ENCODE measurements around the gene WWC2. TPM values are rescaled to one million over a fixed set of nuclear protein-coding genes. Genes with fewer than 3 reads are reported as not detected.

WWC2 gene
- total RNA-seq, 1 experiment from 2014 or later = 39.1 TPM

GRCh38 chr4:183124228-183124627 is 25.2 kb downstream of the WWC2 start:
- POLR2A ChIA-PET = no interaction called here
- Histone ChIP-seq H3K4me1 (ENCODE audit: control insufficient read depth in 1 of 2, insufficient read depth in 2 of 2, low read length in 2 of 2) (no peaks in the 10 kb centered on the region), H3K36me3 (ENCODE audit: control insufficient read depth in 1 of 2, insufficient read depth in 2 of 2, low read length in 2 of 2) (no peaks in the 10 kb centered on the region), H3K27me3 (ENCODE audit: insufficient read depth, low read length) (no peaks in the 10 kb centered on the region), H3K9me3 (ENCODE audit: control insufficient read depth in 1 of 2, insufficient read depth in 1 of 2, low read depth in 1 of 2, low read length in 2 of 2) (no peaks in the 10 kb centered on the region), H3K9me2 (ENCODE audit: insufficient read depth) (no peaks in the 10 kb centered on the region), H3K27ac (ENCODE audit: low read depth, low read length) (no peak overlapping the region), H3K4me3 (replicated peaks in 1 of 2; ENCODE audit: low read depth in 1 of 2, low read length in 2 of 2) (no peak overlapping the region), H4K20me1 (ENCODE audit: insufficient read depth) (peaks cover 19% of the 10 kb centered on the region; the same call in 1 of the 2 replicates), H3K4me2 (ENCODE audit: low read length) (no peak overlapping the region), H3K79me2 (ENCODE audit: insufficient read depth, low read length) (peaks cover 97% of the 10 kb centered on the region), H2AFZ (ENCODE audit: low read depth, low read length, poor library complexity, severe bottlenecking) (no peak overlapping the region), H3K9ac (ENCODE audit: low read length) (no peak overlapping the region)
- ATAC-seq (no peak), DNase-seq (ENCODE audit: low read depth, low spot score) (no peak)
- no TSS peak for BruUV-seq (replicated peaks)
- CTCF ChIA-PET = no interaction called here
- intact Hi-C loops (cut with micrococcal nuclease) = no loop called here
- RAD21 ChIA-PET (ENCODE audit: low non-redundant PET in 1 of 2, low total read pairs in 2 of 2, uncharacterized antibody in 2 of 2, unreplicated experiment in 2 of 2) = no interaction called here
- TF ChIP-seq YY1 (IDR thresholded peaks at IDR 0.05; ENCODE audit: extremely low read depth, insufficient replicate concordance, low read depth, low read length) (no peak), POLR2AphosphoS5 (IDR thresholded peaks at IDR 0.05; ENCODE audit: low read depth, low read length) (no peak), POLR2A (IDR thresholded peaks at IDR 0.05; ENCODE audit: borderline replicate concordance, extremely low read depth, insufficient read depth, insufficient read length) (no peak), ZFX (IDR thresholded peaks at IDR 0.05) (no peak), JUND (IDR thresholded peaks at IDR 0.05) (no peak), ZBTB33 (IDR thresholded peaks at IDR 0.05; ENCODE audit: extremely low read depth, insufficient replicate concordance, low read length) (no peak), ELF1 (IDR thresholded peaks at IDR 0.05; ENCODE audit: borderline replicate concordance, low read depth) (no peak), CEBPB (IDR thresholded peaks at IDR 0.05; ENCODE audit: low read depth) (no peak), CBX3 (IDR thresholded peaks at IDR 0.05; ENCODE audit: low read depth) (no peak), CTCF (IDR thresholded peaks at IDR 0.05 in 2 of 3, conservative IDR thresholded peaks at IDR 0.05 in 1 of 3; ENCODE audit: borderline replicate concordance in 1 of 3, insufficient read depth in 1 of 3, low read depth in 2 of 3, low read length in 2 of 3) (no peak), SP1 (IDR thresholded peaks at IDR 0.05; ENCODE audit: low read depth) (no peak), EZH2phosphoT487 (IDR thresholded peaks at IDR 0.05; ENCODE audit: borderline replicate concordance) (no peak), SIN3A (IDR thresholded peaks at IDR 0.05; ENCODE audit: low read depth) (no peak), EGR1 (IDR thresholded peaks at IDR 0.05; ENCODE audit: low read depth) (no peak), MAX (IDR thresholded peaks at IDR 0.05) (no peak), REST (IDR thresholded peaks at IDR 0.05; ENCODE audit: low read depth) (no peak), ZNF274 (IDR thresholded peaks at IDR 0.05; ENCODE audit: low read depth, low read length) (no peak)
